Measurements from ENCODE around the gene IGSF5. TPM values are rescaled to one million over a fixed set of nuclear protein-coding genes. Genes with fewer than 3 reads are reported as not detected.

Gene IGSF5
- total RNA-seq, 1 donor from 2014 or later, result not detected

- no peak for DNase-seq (ENCODE audit: low read depth)
- FAIRE-seq, result no peak
- Histone ChIP-seq H3K4me3 (ENCODE audit: low read depth, low read length) (no peak overlapping the region), H3K27me3 (ENCODE audit: control insufficient read depth, insufficient read depth, low read length) (no peaks in the 10 kb centered on the region), H3K36me3 (ENCODE audit: control insufficient read depth, insufficient read depth, low read length) (no peaks in the 10 kb centered on the region)
- no peak for TF ChIP-seq CTCF (IDR thresholded peaks at IDR 0.05; ENCODE audit: insufficient read depth, low read length, severe bottlenecking)
Measured at GRCh38 chr21:39727401-39728120, 17.4 kb upstream of the IGSF5 start.

- FAIRE-seq (no peak), DNase-seq (ENCODE audit: low read depth) (no peak)
- H3K27me3 ChIP-seq (ENCODE audit: control insufficient read depth, insufficient read depth, low read length), result no peaks in the 10 kb centered on the region
Measured at GRCh38 chr21:39728341-39728740, 16.6 kb upstream of the IGSF5 start.

GRCh38 chr21:39730418-39731157, 14.4 kb upstream of the IGSF5 start:
- H3K27me3 ChIP-seq (ENCODE audit: control insufficient read depth, insufficient read depth, low read length), result no peaks in the 10 kb centered on the region
- FAIRE-seq (no peak), DNase-seq (ENCODE audit: low read depth) (no peak)
- H3K36me3 ChIP-seq (ENCODE audit: control insufficient read depth, insufficient read depth, low read length), result no peaks in the 10 kb centered on the region
- TF ChIP-seq CTCF (IDR thresholded peaks at IDR 0.05; ENCODE audit: insufficient read depth, low read length, severe bottlenecking), result no peak
- no peak overlapping the region for H3K4me3 ChIP-seq (ENCODE audit: low read depth, low read length)

More at GRCh38 chr21:39728341-39728740, 16.6 kb upstream of the IGSF5 start:
- TF ChIP-seq CTCF (IDR thresholded peaks at IDR 0.05; ENCODE audit: insufficient read depth, low read length, severe bottlenecking), result no peak
- Histone ChIP-seq H3K36me3 (ENCODE audit: control insufficient read depth, insufficient read depth, low read length) (no peaks in the 10 kb centered on the region), H3K4me3 (ENCODE audit: low read depth, low read length) (no peak overlapping the region)

GRCh38 chr21:39736716-39737115, 8.3 kb upstream of the IGSF5 start:
- TF ChIP-seq CTCF (IDR thresholded peaks at IDR 0.05; ENCODE audit: insufficient read depth, low read length, severe bottlenecking), result no peak
- Histone ChIP-seq H3K4me3 (ENCODE audit: low read depth, low read length) (no peak overlapping the region), H3K36me3 (ENCODE audit: control insufficient read depth, insufficient read depth, low read length) (no peaks in the 10 kb centered on the region), H3K27me3 (ENCODE audit: control insufficient read depth, insufficient read depth, low read length) (no peaks in the 10 kb centered on the region)
- DNase-seq (ENCODE audit: low read depth) (no peak), FAIRE-seq (no peak)

- Histone ChIP-seq H3K27me3 (ENCODE audit: control insufficient read depth, insufficient read depth, low read length) (no peaks in the 10 kb centered on the region), H3K4me3 (ENCODE audit: low read depth, low read length) (no peak overlapping the region), H3K36me3 (ENCODE audit: control insufficient read depth, insufficient read depth, low read length) (no peaks in the 10 kb centered on the region)
- FAIRE-seq (no peak), DNase-seq (ENCODE audit: low read depth) (peak; percentile 1)
- no peak for TF ChIP-seq CTCF (IDR thresholded peaks at IDR 0.05; ENCODE audit: insufficient read depth, low read length, severe bottlenecking)
Measured at GRCh38 chr21:39737376-39738000, 7.5 kb upstream of the IGSF5 start.

Measured in bronchial epithelial cell (primary cell).